Neural cell (in vitro differentiated cells): ENCODE measurements around the gene CDX1.

Experiments used
- EP300 ChIP-seq: fragments of 450-650 bp; conservative IDR thresholded peaks from 2 replicates; pipeline ENCODE4 v1.6.1; 2014; ENCODE audit warnings: antibody characterized with exemption, mild to moderate bottlenecking, moderate library complexity; ENCODE audit not compliant: poor library complexity, severe bottlenecking
- POLR2AphosphoS5 ChIP-seq: IDR thresholded peaks from 2 replicates; pipeline ENCODE4 v1.6.1; 2012
- TF ChIP-seq, protein P1 (sequence below): fragments of 450-650 bp; IDR thresholded peaks from 2 replicates; pipeline ENCODE4 v1.5.1; 2014; ENCODE audit warnings: antibody characterized with exemption, mild to moderate bottlenecking, moderate library complexity; ENCODE audit not compliant: poor library complexity, severe bottlenecking

DNA sequence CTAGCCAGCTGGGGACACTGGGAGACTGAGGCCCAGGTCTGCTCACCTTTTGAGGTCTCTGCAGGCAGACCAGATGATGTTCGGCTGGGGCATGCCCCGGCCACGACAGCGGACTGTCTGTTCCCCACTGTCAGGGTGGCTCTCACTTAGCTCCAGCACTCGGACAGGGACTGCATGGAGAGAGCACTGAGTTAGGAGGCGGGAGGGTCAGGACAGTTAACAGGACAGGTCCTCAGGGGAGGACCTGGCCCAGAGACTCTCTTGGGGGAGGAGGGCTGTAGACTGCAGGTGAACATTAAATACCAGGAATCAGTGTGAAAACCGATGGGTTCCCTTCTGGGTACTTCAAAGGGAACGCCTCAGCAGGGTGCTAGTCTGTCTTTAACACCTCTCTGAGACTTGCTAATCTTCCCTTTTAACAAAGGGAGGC is 36.1 kb upstream of the CDX1 start:
- TF ChIP-seq, protein P1, sequence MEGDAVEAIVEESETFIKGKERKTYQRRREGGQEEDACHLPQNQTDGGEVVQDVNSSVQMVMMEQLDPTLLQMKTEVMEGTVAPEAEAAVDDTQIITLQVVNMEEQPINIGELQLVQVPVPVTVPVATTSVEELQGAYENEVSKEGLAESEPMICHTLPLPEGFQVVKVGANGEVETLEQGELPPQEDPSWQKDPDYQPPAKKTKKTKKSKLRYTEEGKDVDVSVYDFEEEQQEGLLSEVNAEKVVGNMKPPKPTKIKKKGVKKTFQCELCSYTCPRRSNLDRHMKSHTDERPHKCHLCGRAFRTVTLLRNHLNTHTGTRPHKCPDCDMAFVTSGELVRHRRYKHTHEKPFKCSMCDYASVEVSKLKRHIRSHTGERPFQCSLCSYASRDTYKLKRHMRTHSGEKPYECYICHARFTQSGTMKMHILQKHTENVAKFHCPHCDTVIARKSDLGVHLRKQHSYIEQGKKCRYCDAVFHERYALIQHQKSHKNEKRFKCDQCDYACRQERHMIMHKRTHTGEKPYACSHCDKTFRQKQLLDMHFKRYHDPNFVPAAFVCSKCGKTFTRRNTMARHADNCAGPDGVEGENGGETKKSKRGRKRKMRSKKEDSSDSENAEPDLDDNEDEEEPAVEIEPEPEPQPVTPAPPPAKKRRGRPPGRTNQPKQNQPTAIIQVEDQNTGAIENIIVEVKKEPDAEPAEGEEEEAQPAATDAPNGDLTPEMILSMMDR, result no peak
- TF ChIP-seq EP300 (no peak), POLR2AphosphoS5 (no peak)
